Measurements from ENCODE around the gene PHOSPHO2.
"Not testable (repeated sequence)": the region's sequence is repeated elsewhere in the genome, so short reads cannot be mapped to it uniquely, and the experiment has no call there.

The PHOSPHO2 gene

GRCh38 chr2:169684135-169684565 lies 10.1 kb upstream of the PHOSPHO2 start:
- DNase-seq (ENCODE audit: low read depth): no peak

GRCh38 chr2:169684712-169685111 lies 9.6 kb upstream of the PHOSPHO2 start:
- DNase-seq (ENCODE audit: low read depth): not testable (repeated sequence)

GRCh38 chr2:169686825-169687224 lies 7.4 kb upstream of the PHOSPHO2 start:
- not testable (repeated sequence) for DNase-seq (ENCODE audit: low read depth)

GRCh38 chr2:169687943-169688342 lies 6.3 kb upstream of the PHOSPHO2 start:
- not testable (repeated sequence) for DNase-seq (ENCODE audit: low read depth)

- no peak for DNase-seq (ENCODE audit: low read depth)
Observed at GRCh38 chr2:169690958-169691357, 3.3 kb upstream of the PHOSPHO2 start.

GRCh38 chr2:169692718-169693117 lies 1.6 kb upstream of the PHOSPHO2 start:
- no peak for DNase-seq (ENCODE audit: low read depth)

- no peak for DNase-seq (ENCODE audit: low read depth)
Observed at GRCh38 chr2:169693360-169693759, 909 bp upstream of the PHOSPHO2 start.

- no peak for DNase-seq (ENCODE audit: low read depth)
Observed at GRCh38 chr2:169694894-169695260, 608 bp downstream of the PHOSPHO2 start.

GRCh38 chr2:169696381-169696780 lies 2.1 kb downstream of the PHOSPHO2 start:
- DNase-seq (ENCODE audit: low read depth): no peak

- not testable (repeated sequence) for DNase-seq (ENCODE audit: low read depth)
Observed at GRCh38 chr2:169699173-169699572, 4.9 kb downstream of the PHOSPHO2 start.

GRCh38 chr2:169702996-169703395 lies 8.7 kb downstream of the PHOSPHO2 start:
- DNase-seq (ENCODE audit: low read depth): no peak

GRCh38 chr2:169704160-169704708 lies 10.0 kb downstream of the PHOSPHO2 start:
- DNase-seq (ENCODE audit: low read depth): no peak

GRCh38 chr2:169705927-169706326 lies 11.7 kb downstream of the PHOSPHO2 start:
- no peak for DNase-seq (ENCODE audit: low read depth)

- no peak for DNase-seq (ENCODE audit: low read depth)
Observed at GRCh38 chr2:169707626-169708025, 13.4 kb downstream of the PHOSPHO2 start.

GRCh38 chr2:169709331-169709730 lies 15.1 kb downstream of the PHOSPHO2 start:
- DNase-seq (ENCODE audit: low read depth): no peak

GRCh38 chr2:169709981-169710380 lies 15.7 kb downstream of the PHOSPHO2 start:
- no peak for DNase-seq (ENCODE audit: low read depth)

GRCh38 chr2:169711751-169712509 lies 17.7 kb downstream of the PHOSPHO2 start:
- no peak for DNase-seq (ENCODE audit: low read depth)

- DNase-seq (ENCODE audit: low read depth): no peak
Observed at GRCh38 chr2:169712791-169713227, 18.5 kb downstream of the PHOSPHO2 start.

GRCh38 chr2:169713331-169713730 lies 19.1 kb downstream of the PHOSPHO2 start:
- DNase-seq (ENCODE audit: low read depth): no peak

GRCh38 chr2:169714699-169715098 lies 20.4 kb downstream of the PHOSPHO2 start:
- DNase-seq (ENCODE audit: low read depth): no peak

GRCh38 chr2:169715379-169716237 lies 21.3 kb downstream of the PHOSPHO2 start:
- no peak for DNase-seq (ENCODE audit: low read depth)

GRCh38 chr2:169716238-169716886 lies 22.1 kb downstream of the PHOSPHO2 start:
- no peak for DNase-seq (ENCODE audit: low read depth)

Data from activated T-cell treated with anti-CD3 and anti-CD28 coated beads for 24 hours (primary cell).